IPS-NIHi7 (cell line): ENCODE measurements around the gene PRKN.

ENCODE experiments used
- DNase-seq: peaks from one replicate; pipeline ENCODE4 v3.0.0; 2012; ENCODE audit warnings: mixed read lengths; ENCODE audit errors: extremely low spot score

PRKN gene

GRCh38 chr6:161961046-161961445 lies 766.5 kb downstream of the PRKN start:
- no peak for DNase-seq

- DNase-seq = no peak
These were observed 768.5 kb downstream of the PRKN start for GRCh38 chr6:161959072-161959471.

- DNase-seq = no peak
These were observed 771.5 kb downstream of the PRKN start for GRCh38 chr6:161956082-161956481.

- no peak for DNase-seq
These were observed 772.8 kb downstream of the PRKN start for GRCh38 chr6:161954699-161955276.

GRCh38 chr6:161954077-161954476 lies 773.5 kb downstream of the PRKN start:
- DNase-seq = no peak

GRCh38 chr6:161951126-161951525 lies 776.4 kb downstream of the PRKN start:
- peak; percentile 24 for DNase-seq

GRCh38 chr6:161949531-161949930 lies 778.0 kb downstream of the PRKN start:
- no peak for DNase-seq

- no peak for DNase-seq
These were observed 779.1 kb downstream of the PRKN start for GRCh38 chr6:161948462-161948861.

GRCh38 chr6:161947371-161947770 lies 780.2 kb downstream of the PRKN start:
- DNase-seq = peak; percentile 43

GRCh38 chr6:161946461-161946860 lies 781.1 kb downstream of the PRKN start:
- no peak for DNase-seq

GRCh38 chr6:161943561-161943960 lies 784.0 kb downstream of the PRKN start:
- no peak for DNase-seq

GRCh38 chr6:161941565-161941964 lies 786.0 kb downstream of the PRKN start:
- no peak for DNase-seq

GRCh38 chr6:161940519-161940918 lies 787.0 kb downstream of the PRKN start:
- no peak for DNase-seq

GRCh38 chr6:161926324-161926723 lies 801.2 kb downstream of the PRKN start:
- no peak for DNase-seq

GRCh38 chr6:161924516-161925116 lies 803.0 kb downstream of the PRKN start:
- DNase-seq = no peak

GRCh38 chr6:161922631-161923119 lies 804.9 kb downstream of the PRKN start:
- peak; percentile 66 for DNase-seq

- DNase-seq = no peak
These were observed 805.8 kb downstream of the PRKN start for GRCh38 chr6:161921602-161922395.

- no peak for DNase-seq
These were observed 807.9 kb downstream of the PRKN start for GRCh38 chr6:161919691-161920090.

- DNase-seq = no peak
These were observed 808.8 kb downstream of the PRKN start for GRCh38 chr6:161918628-161919205.

GRCh38 chr6:161918109-161918531 lies 809.4 kb downstream of the PRKN start:
- DNase-seq = no peak

- no peak for DNase-seq
These were observed 809.9 kb downstream of the PRKN start for GRCh38 chr6:161917645-161918044.

GRCh38 chr6:161915456-161915964 lies 812.1 kb downstream of the PRKN start:
- no peak for DNase-seq
